IMR-90 (cell line): Measurements from ENCODE around the gene SHISAL1. TPM values are rescaled to one million over a fixed set of nuclear protein-coding genes. Genes with fewer than 3 reads are reported as not detected.

Source experiments
- ATAC-seq: fragments of 200-7000 bp; cut with Tn5 transposase; 2 replicates; pipeline ENCODE4 v1.9.1; 2020; ENCODE audit warnings: low read depth, mild to moderate bottlenecking, moderate library complexity
- BruUV-seq: library from RNA; stranded (reverse); fragments of 400-500 nt; replicated peaks from 2 replicates; lab custom pipeline; 2021; lab: Mats Ljungman, UMichigan
- CTCF ChIA-PET: fragments of 300-600 bp; formaldehyde crosslinking; extraction: SDS; loops from one replicate; lab custom pipeline; 2021; ENCODE audit warnings: antibody characterized with exemption; lab: Yijun Ruan, JAX
- POLR2A ChIA-PET: fragments of 300-600 bp; sonication (Branson Sonifier 250); formaldehyde crosslinking; loops from one replicate; lab custom pipeline; 2022; ENCODE audit warnings: antibody characterized with exemption; ENCODE audit not compliant: unreplicated experiment; lab: Charles Lee
- DNase-seq: peaks from one replicate; pipeline ENCODE4 v3.0.0; 2013
- H2AFZ ChIP-seq: replicated peaks from 2 replicates; pipeline ENCODE3; 2013; ENCODE audit warnings: low read length, mild to moderate bottlenecking; ENCODE audit not compliant: poor library complexity
- H2AK5ac ChIP-seq: 2 replicates; pipeline ENCODE4 v1.6.1; 2013; ENCODE audit warnings: low read depth, low read length, inconsistent platforms
- H2AK9ac ChIP-seq: replicated peaks from 2 replicates; pipeline ENCODE3; 2013; ENCODE audit warnings: mild to moderate bottlenecking, low read depth, low read length, moderate library complexity; ENCODE audit not compliant: poor library complexity
- H2BK120ac ChIP-seq: 2 replicates; pipeline ENCODE4 v1.6.1; 2013; ENCODE audit warnings: low read depth, low read length, inconsistent platforms
- H2BK15ac ChIP-seq: 3 replicates; pipeline ENCODE4 v1.6.1; 2013; ENCODE audit warnings: low read depth, low read length, inconsistent platforms
- H2BK20ac ChIP-seq: 2 replicates; pipeline ENCODE4 v1.6.1; 2013; ENCODE audit warnings: low read depth, mild to moderate bottlenecking, inconsistent platforms, low read length, moderate library complexity
- H2BK5ac ChIP-seq: 2 replicates; pipeline ENCODE4 v1.6.1; 2013; ENCODE audit warnings: mild to moderate bottlenecking, low read depth, low read length, inconsistent platforms; ENCODE audit not compliant: poor library complexity, severe bottlenecking
- H3K14ac ChIP-seq: replicated peaks from 2 replicates; pipeline ENCODE4 v1.6.1; 2013; ENCODE audit warnings: low read depth, low read length, inconsistent platforms
- H3K18ac ChIP-seq: 2 replicates; pipeline ENCODE4 v1.6.1; 2013; ENCODE audit warnings: low read depth, low read length, control low read depth
- H3K23ac ChIP-seq: 2 replicates; pipeline ENCODE4 v1.6.1; 2013; ENCODE audit warnings: low read depth, low read length, inconsistent platforms
- H3K27ac ChIP-seq: 2 replicates; pipeline ENCODE4 v1.5.1; 2013; ENCODE audit warnings: mild to moderate bottlenecking, control low read depth, low read length; ENCODE audit not compliant: insufficient read depth
- H3K27me3 ChIP-seq: 2 replicates; pipeline ENCODE4 v1.6.1; 2013; ENCODE audit warnings: low read length; ENCODE audit not compliant: control insufficient read depth, insufficient read depth
- H3K36me3 ChIP-seq: 2 replicates; pipeline ENCODE4 v1.6.1; 2013; ENCODE audit warnings: low read length, mixed read lengths; ENCODE audit not compliant: control insufficient read depth, insufficient read depth
- H3K4ac ChIP-seq: 2 replicates; pipeline ENCODE4 v1.6.1; 2013; ENCODE audit warnings: low read depth, low read length, inconsistent platforms
- H3K4me1 ChIP-seq: 2 replicates; pipeline ENCODE4 v1.6.1; 2013; ENCODE audit warnings: low read length, mixed read lengths; ENCODE audit not compliant: control insufficient read depth, insufficient read depth
- H3K4me2 ChIP-seq: 2 replicates; pipeline ENCODE4 v1.6.1; 2013; ENCODE audit warnings: low read depth, mild to moderate bottlenecking, control low read depth, low read length, moderate library complexity
- H3K4me3 ChIP-seq: 2 replicates; pipeline ENCODE4 v1.5.1; 2013; ENCODE audit warnings: low read depth, mild to moderate bottlenecking, control low read depth, low read length, moderate library complexity; ENCODE audit not compliant: insufficient read depth
- H3K56ac ChIP-seq: 2 replicates; pipeline ENCODE4 v1.6.1; 2013; ENCODE audit warnings: low read length, inconsistent platforms; ENCODE audit not compliant: insufficient read depth; ENCODE audit errors: extremely low read depth
- H3K79me1 ChIP-seq, 2 experiments: 2 replicates each; pipeline ENCODE4 v1.6.1; 2013; ENCODE audit warnings: low read length in 2 of 2, inconsistent platforms in 1 of 2, low read depth in 1 of 2
- H3K9ac ChIP-seq: 2 replicates; pipeline ENCODE4 v1.6.1; 2013; ENCODE audit warnings: low read depth, low read length, control low read depth
- H3K9me1 ChIP-seq: 2 replicates; pipeline ENCODE4 v1.6.1; 2013; ENCODE audit warnings: low read length, inconsistent platforms; ENCODE audit not compliant: insufficient read depth
- H3K9me3 ChIP-seq: 2 replicates; pipeline ENCODE4 v1.6.1; 2013; ENCODE audit warnings: low read length; ENCODE audit not compliant: control insufficient read depth, insufficient read depth
- H4K20me1 ChIP-seq: 2 replicates; pipeline ENCODE4 v1.6.1; 2013; ENCODE audit warnings: low read length, inconsistent platforms; ENCODE audit not compliant: insufficient read depth
- H4K5ac ChIP-seq: 2 replicates; pipeline ENCODE4 v1.6.1; 2013; ENCODE audit warnings: mild to moderate bottlenecking, low read depth, low read length, control low read depth
- H4K8ac ChIP-seq, 2 experiments: 2 replicates each; pipeline ENCODE4 v1.6.1; 2013; ENCODE audit warnings: low read depth in 2 of 2, low read length in 2 of 2, control low read depth in 1 of 2, inconsistent platforms in 1 of 2
- H4K91ac ChIP-seq: 2 replicates; pipeline ENCODE4 v1.6.1; 2013; ENCODE audit warnings: low read depth, low read length, inconsistent platforms; ENCODE audit not compliant: insufficient read depth
- BHLHE40 ChIP-seq: fragments of 150-350 bp; IDR thresholded peaks from 2 replicates; pipeline ENCODE4 v1.6.1; 2016; ENCODE audit warnings: mild to moderate bottlenecking, low read depth, low read length
- CEBPB ChIP-seq: IDR thresholded peaks from 2 replicates; pipeline ENCODE4 v1.6.1; 2012; ENCODE audit warnings: low read depth, low read length, improper control_type of control experiment
- RAD21 ChIP-seq: IDR thresholded peaks from 2 replicates; pipeline ENCODE4 v1.6.1; 2012; ENCODE audit warnings: low read length, improper control_type of control experiment
- RFX5 ChIP-seq: IDR thresholded peaks from 2 replicates; pipeline ENCODE4 v1.8.0; 2012; ENCODE audit warnings: low read depth, mild to moderate bottlenecking, low read length, moderate library complexity
- WGBS, 2 experiments: methylation state at CpG; one replicate each; pipeline versions ENCODE4 v1.1.5 to v1.1.7; 2013; ENCODE audit warnings: missing lambda C conversion rate in 2 of 2; ENCODE audit not compliant: insufficient read length in 1 of 2; ENCODE audit errors: extremely low coverage in 2 of 2; 5-methylcytosine and 5-hydroxymethylcytosine counted together
- dilution Hi-C: fragments of 300-500 bp; cut with HindIII; formaldehyde crosslinking; loops from one replicate; pipeline ENCODE4 v1.14.3; 2018; ENCODE audit warnings: low sequenced_read_pairs; ENCODE audit not compliant: unreplicated experiment
- in situ Hi-C: fragments of 300-500 bp; cut with MboI; formaldehyde crosslinking; loops from 3 replicates; pipeline ENCODE4 v1.14.3; 2019; ENCODE audit warnings: low sequenced_read_pairs, inconsistent platforms, mixed read lengths
- intact Hi-C: fragments of 100-400 bp; cut with micrococcal nuclease; formaldehyde crosslinking; loops from 2 replicates; pipeline ENCODE4 v1.10.0; 2022
- polyA plus RNA-seq, 3 experiments: library from polyadenylated mRNA; depleted of rRNA; stranded (reverse); fragments of >200 nt; gene quantifications; 2 replicates each; pipeline ENCODE4 v1.2.3, GENCODE V29; 2012; ENCODE audit warnings: low replicate concordance in 1 of 3
- total RNA-seq: library from RNA; depleted of rRNA; stranded (reverse); fragments of >200 nt; gene quantifications from 2 replicates; pipeline ENCODE4 v1.2.3, GENCODE V29; 2012
- TF ChIP-seq, protein P1 (sequence below): fragments of 150-350 bp; IDR thresholded peaks from 2 replicates; pipeline ENCODE4 v1.6.1; 2016; ENCODE audit warnings: low read depth, mild to moderate bottlenecking, low read length, moderate library complexity, borderline replicate concordance
- TF ChIP-seq, protein P2 (sequence below): conservative IDR thresholded peaks from 2 replicates; pipeline ENCODE4 v1.5.1; 2012; ENCODE audit warnings: mild to moderate bottlenecking, low read depth, low read length, improper control_type of control experiment

The SHISAL1 gene
- total and polyA plus RNA-seq, 2 of the 4 experiments (the other 2 are of a cell fraction), result 1.0 to 1.4 TPM

DNA sequence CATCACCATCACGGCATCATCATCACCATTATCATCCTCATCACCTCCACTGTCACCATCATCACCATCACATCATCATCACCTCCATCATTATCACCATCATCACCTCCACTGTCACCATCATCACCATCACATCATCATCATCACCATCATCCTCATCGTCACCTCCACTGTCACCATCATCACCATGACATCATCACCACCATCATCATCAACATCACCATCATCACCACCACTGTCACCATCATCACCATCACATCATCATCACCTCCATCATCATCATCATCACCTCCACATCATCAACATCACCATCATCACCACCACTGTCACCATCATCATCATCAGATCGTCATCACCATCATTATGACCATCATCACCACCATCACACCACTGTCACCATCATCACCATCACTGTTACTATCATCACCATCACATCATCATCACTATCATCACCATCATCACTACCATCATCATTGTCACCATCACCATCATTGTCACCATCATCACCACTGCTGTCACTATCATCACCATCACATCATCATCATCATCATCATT, 99.2 kb downstream of the SHISAL1 start:
- dilution Hi-C loops, result no loop called here
- peaks cover 8% of the 10 kb centered on the region for H3K9me3 ChIP-seq

More for the DNA sequence above, 99.2 kb downstream of the SHISAL1 start:
- Histone ChIP-seq H3K79me1 (no peaks in the 10 kb centered on the region), H3K4ac (no peak overlapping the region), H3K9me1 (no peaks in the 10 kb centered on the region), H3K36me3 (no peaks in the 10 kb centered on the region), H4K20me1 (no peaks in the 10 kb centered on the region), H2AK5ac (no peak overlapping the region), H3K18ac (no peak overlapping the region), H2AK9ac (no peak overlapping the region), H3K56ac (no peak overlapping the region), H3K27ac (no peak overlapping the region), H3K4me2 (no peak overlapping the region), H4K8ac (no peak overlapping the region), H3K23ac (no peak overlapping the region), H2BK20ac (no peak overlapping the region), H3K14ac (no peak overlapping the region), H3K4me1 (peaks cover 10% of the 10 kb centered on the region; the same call in 1 of the 2 replicates), H2BK5ac (no peak overlapping the region), H4K5ac (no peak overlapping the region), H3K9ac (no peak overlapping the region), H4K91ac (no peak overlapping the region), H2BK15ac (no peak overlapping the region), H2AFZ (no peak overlapping the region), H3K27me3 (peaks cover 4% of the 10 kb centered on the region), H2BK120ac (no peak overlapping the region), H3K4me3 (no peak overlapping the region)
- DNase-seq (no peak), ATAC-seq (no peak)
- intact Hi-C loops, result no loop called here
- 68% methylated on average over 3 of the region's 3 CpGs; no CpG with 5 or more reads in 1 of the 2 experiments for WGBS, 2 experiments
- TF ChIP-seq, protein P1, sequence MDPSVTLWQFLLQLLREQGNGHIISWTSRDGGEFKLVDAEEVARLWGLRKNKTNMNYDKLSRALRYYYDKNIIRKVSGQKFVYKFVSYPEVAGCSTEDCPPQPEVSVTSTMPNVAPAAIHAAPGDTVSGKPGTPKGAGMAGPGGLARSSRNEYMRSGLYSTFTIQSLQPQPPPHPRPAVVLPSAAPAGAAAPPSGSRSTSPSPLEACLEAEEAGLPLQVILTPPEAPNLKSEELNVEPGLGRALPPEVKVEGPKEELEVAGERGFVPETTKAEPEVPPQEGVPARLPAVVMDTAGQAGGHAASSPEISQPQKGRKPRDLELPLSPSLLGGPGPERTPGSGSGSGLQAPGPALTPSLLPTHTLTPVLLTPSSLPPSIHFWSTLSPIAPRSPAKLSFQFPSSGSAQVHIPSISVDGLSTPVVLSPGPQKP, result no peak
- TF ChIP-seq, protein P2, sequence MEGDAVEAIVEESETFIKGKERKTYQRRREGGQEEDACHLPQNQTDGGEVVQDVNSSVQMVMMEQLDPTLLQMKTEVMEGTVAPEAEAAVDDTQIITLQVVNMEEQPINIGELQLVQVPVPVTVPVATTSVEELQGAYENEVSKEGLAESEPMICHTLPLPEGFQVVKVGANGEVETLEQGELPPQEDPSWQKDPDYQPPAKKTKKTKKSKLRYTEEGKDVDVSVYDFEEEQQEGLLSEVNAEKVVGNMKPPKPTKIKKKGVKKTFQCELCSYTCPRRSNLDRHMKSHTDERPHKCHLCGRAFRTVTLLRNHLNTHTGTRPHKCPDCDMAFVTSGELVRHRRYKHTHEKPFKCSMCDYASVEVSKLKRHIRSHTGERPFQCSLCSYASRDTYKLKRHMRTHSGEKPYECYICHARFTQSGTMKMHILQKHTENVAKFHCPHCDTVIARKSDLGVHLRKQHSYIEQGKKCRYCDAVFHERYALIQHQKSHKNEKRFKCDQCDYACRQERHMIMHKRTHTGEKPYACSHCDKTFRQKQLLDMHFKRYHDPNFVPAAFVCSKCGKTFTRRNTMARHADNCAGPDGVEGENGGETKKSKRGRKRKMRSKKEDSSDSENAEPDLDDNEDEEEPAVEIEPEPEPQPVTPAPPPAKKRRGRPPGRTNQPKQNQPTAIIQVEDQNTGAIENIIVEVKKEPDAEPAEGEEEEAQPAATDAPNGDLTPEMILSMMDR, result no peak
- TF ChIP-seq RAD21, result no peak
- TF ChIP-seq CEBPB, result no peak
- TF ChIP-seq BHLHE40, result no peak
- no peak for TF ChIP-seq RFX5
- ChIA-PET CTCF (no interaction called here), POLR2A (no interaction called here)
- in situ Hi-C loops, result no loop called here
- no TSS peak for BruUV-seq
